Measurements from ENCODE around the gene ROR1.

ROR1 gene

DNA sequence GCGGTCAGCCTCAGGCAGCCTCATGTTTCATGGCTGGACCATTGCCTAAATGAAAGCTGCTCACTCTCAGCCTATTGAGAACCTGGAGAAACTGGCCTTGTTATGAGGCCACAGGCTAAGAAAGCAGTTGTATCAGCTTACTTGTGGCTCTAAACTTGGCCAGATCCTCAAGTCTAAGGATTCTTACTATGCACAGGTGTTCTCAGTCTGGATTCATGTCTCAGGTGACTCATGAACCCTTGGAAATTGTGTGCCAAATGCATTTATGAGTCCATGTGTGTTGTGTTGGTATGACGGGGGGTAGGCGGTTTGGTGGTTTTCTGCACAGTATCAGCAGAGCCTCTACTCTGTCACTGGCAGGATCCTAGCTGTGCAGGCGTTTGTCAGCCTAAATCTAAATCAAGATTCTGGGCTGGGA, 90.4 kb downstream of the ROR1 start:
- no peak for DNase-seq
- no peak for ATAC-seq (ENCODE audit: insufficient read depth, low read depth)
- no peaks in the 10 kb centered on the region for H3K4me1 ChIP-seq (ENCODE audit: insufficient read depth, low read length)

DNA sequence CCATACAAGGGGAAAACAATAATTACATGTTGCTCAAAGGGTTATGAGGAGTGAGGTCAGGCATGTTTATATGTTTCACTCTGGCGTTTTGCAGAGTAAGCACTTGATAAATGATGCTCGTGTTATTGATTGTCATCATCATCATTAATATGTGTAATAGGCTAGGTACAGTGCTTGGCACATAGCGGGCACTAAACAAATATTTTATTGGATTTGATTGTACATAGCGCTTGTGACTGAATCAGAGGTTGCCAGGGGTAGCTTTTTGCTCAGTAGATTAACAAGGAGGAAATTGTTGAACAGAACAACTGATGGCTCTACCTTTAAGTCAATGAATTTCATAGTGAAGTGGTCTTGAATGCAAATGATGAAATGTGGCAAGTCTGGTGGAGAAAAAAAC, 91.7 kb downstream of the ROR1 start:
- TF ChIP-seq EZH2 (IDR thresholded peaks at IDR 0.05; ENCODE audit: borderline replicate concordance, low read depth, low read length, severe bottlenecking) (no peak), CTCF (IDR thresholded peaks at IDR 0.05; ENCODE audit: borderline replicate concordance, extremely low read depth, low read length, poor library complexity, severe bottlenecking) (no peak)
- Histone ChIP-seq H2AFZ (ENCODE audit: low read depth, low read length) (no peak overlapping the region), H3K4me3 (ENCODE audit: low read depth in 1 of 2, low read length in 2 of 2) (no peak overlapping the region), H3K4me2 (ENCODE audit: insufficient read depth, low read length) (no peak overlapping the region), H3K79me2 (ENCODE audit: insufficient read depth, low read length) (no peaks in the 10 kb centered on the region), H3K4me1 (ENCODE audit: insufficient read depth, low read length) (no peaks in the 10 kb centered on the region), H4K20me1 (ENCODE audit: insufficient read depth, low read length) (no peaks in the 10 kb centered on the region), H3K27ac (ENCODE audit: low read length) (no peak overlapping the region), H3K27me3 (ENCODE audit: insufficient read depth, low read length, poor library complexity) (peaks cover 3% of the 10 kb centered on the region), H3K9ac (ENCODE audit: low read depth, low read length) (no peak overlapping the region), H3K36me3 (ENCODE audit: insufficient read depth, low read length) (no peaks in the 10 kb centered on the region), H3K9me3 (ENCODE audit: insufficient read depth, low read length, severe bottlenecking) (no peaks in the 10 kb centered on the region)
- ATAC-seq (ENCODE audit: insufficient read depth, low read depth) (no peak), DNase-seq (no peak)

More for the DNA sequence above, 90.4 kb downstream of the ROR1 start:
- Histone ChIP-seq H2AFZ (ENCODE audit: low read depth, low read length) (no peak overlapping the region), H3K36me3 (ENCODE audit: insufficient read depth, low read length) (no peaks in the 10 kb centered on the region), H3K9me3 (ENCODE audit: insufficient read depth, low read length, severe bottlenecking) (no peaks in the 10 kb centered on the region), H3K4me3 (ENCODE audit: low read depth in 1 of 2, low read length in 2 of 2) (no peak overlapping the region), H3K27ac (ENCODE audit: low read length) (no peak overlapping the region), H3K9ac (ENCODE audit: low read depth, low read length) (no peak overlapping the region), H3K27me3 (ENCODE audit: insufficient read depth, low read length, poor library complexity) (peaks cover 3% of the 10 kb centered on the region), H3K4me2 (ENCODE audit: insufficient read depth, low read length) (no peak overlapping the region), H3K79me2 (ENCODE audit: insufficient read depth, low read length) (no peaks in the 10 kb centered on the region), H4K20me1 (ENCODE audit: insufficient read depth, low read length) (no peaks in the 10 kb centered on the region)
- TF ChIP-seq CTCF (IDR thresholded peaks at IDR 0.05; ENCODE audit: borderline replicate concordance, extremely low read depth, low read length, poor library complexity, severe bottlenecking) (no peak), EZH2 (IDR thresholded peaks at IDR 0.05; ENCODE audit: borderline replicate concordance, low read depth, low read length, severe bottlenecking) (no peak)

DNA sequence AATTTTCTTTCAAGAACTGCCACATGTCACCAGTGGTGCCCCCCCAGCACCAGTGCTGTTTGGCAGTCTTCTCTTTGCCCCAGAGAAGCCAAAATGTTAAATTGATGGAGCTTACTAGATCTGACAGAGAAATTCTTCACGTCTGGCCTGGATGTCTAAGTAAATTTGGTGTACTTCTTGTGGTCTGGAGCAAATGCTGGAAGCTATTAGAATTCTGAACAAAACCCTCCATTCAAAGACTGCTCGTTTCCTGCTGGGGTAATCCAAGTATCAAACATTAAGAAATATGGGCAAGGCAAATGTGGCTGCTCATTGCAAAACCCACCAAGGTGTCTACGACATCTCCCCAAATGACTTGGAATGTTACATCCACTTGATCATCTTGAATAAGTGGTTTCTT, 92.3 kb downstream of the ROR1 start:
- H3K36me3 ChIP-seq (ENCODE audit: insufficient read depth, low read length): no peaks in the 10 kb centered on the region
- H3K4me1 ChIP-seq (ENCODE audit: insufficient read depth, low read length): no peaks in the 10 kb centered on the region
- H3K79me2 ChIP-seq (ENCODE audit: insufficient read depth, low read length): no peaks in the 10 kb centered on the region
- TF ChIP-seq CTCF (IDR thresholded peaks at IDR 0.05; ENCODE audit: borderline replicate concordance, extremely low read depth, low read length, poor library complexity, severe bottlenecking) (no peak), EZH2 (IDR thresholded peaks at IDR 0.05; ENCODE audit: borderline replicate concordance, low read depth, low read length, severe bottlenecking) (no peak)
- H3K4me2 ChIP-seq (ENCODE audit: insufficient read depth, low read length): no peak overlapping the region
- H3K27me3 ChIP-seq (ENCODE audit: insufficient read depth, low read length, poor library complexity): peaks cover 3% of the 10 kb centered on the region
- H2AFZ ChIP-seq (ENCODE audit: low read depth, low read length): no peak overlapping the region
- no peak overlapping the region for H3K27ac ChIP-seq (ENCODE audit: low read length)
- H3K4me3 ChIP-seq (ENCODE audit: low read depth in 1 of 2, low read length in 2 of 2): no peak overlapping the region
- DNase-seq (no peak), ATAC-seq (ENCODE audit: insufficient read depth, low read depth) (no peak)
- no peaks in the 10 kb centered on the region for H3K9me3 ChIP-seq (ENCODE audit: insufficient read depth, low read length, severe bottlenecking)
- no peaks in the 10 kb centered on the region for H4K20me1 ChIP-seq (ENCODE audit: insufficient read depth, low read length)
- H3K9ac ChIP-seq (ENCODE audit: low read depth, low read length): no peak overlapping the region
